PC-3 (cell line): Measurements from ENCODE around the gene TAGLN. TPM values are rescaled to one million over a fixed set of nuclear protein-coding genes. Genes with fewer than 3 reads are reported as not detected.

Source experiments
- ATAC-seq: fragments of 200-7000 bp; cut with Tn5 transposase; 2 replicates; pipeline ENCODE4 v1.9.1; 2020; ENCODE audit warnings: mild to moderate bottlenecking, moderate library complexity
- BruUV-seq: library from RNA; stranded (reverse); fragments of 400-500 nt; replicated peaks from 2 replicates; lab custom pipeline; 2021; lab: Mats Ljungman, UMichigan
- CTCF ChIA-PET: fragments of 300-600 bp; sonication (Branson Sonifier 250); formaldehyde crosslinking; loops from one replicate; lab custom pipeline; 2022; ENCODE audit warnings: antibody characterized with exemption; lab: Charles Lee
- POLR2A ChIA-PET: fragments of 300-600 bp; sonication (Branson Sonifier 250); formaldehyde crosslinking; loops from one replicate; lab custom pipeline; 2022; ENCODE audit warnings: antibody characterized with exemption; ENCODE audit not compliant: unreplicated experiment; lab: Charles Lee
- DNase-seq: peaks from one replicate; pipeline ENCODE4 v3.0.0-alpha.2; 2015
- H2AFZ ChIP-seq: fragments of 300-600 bp; sonication (generic); 2 replicates; pipeline ENCODE4 v1.6.0; 2016; ENCODE audit warnings: antibody characterized with exemption, low read length
- H3F3A ChIP-seq: fragments of 300-600 bp; sonication (generic); one replicate; pipeline ENCODE4 v1.6.0; 2017; ENCODE audit warnings: antibody characterized with exemption, low read length, control low read depth, mild to moderate bottlenecking; ENCODE audit not compliant: unreplicated experiment
- H3K27ac ChIP-seq: fragments of 300-600 bp; sonication (generic); 2 replicates; pipeline ENCODE4 v1.5.1; 2016; ENCODE audit warnings: mild to moderate bottlenecking, low read length
- H3K27me3 ChIP-seq: fragments of 300-600 bp; sonication (generic); 2 replicates; pipeline ENCODE4 v1.6.1; 2016; ENCODE audit warnings: low read length, mixed read lengths
- H3K36me3 ChIP-seq: fragments of 300-600 bp; sonication (generic); 2 replicates; pipeline ENCODE4 v1.6.1; 2016; ENCODE audit warnings: low read depth, mixed run types, low read length, mixed read lengths
- H3K4me1 ChIP-seq: fragments of 300-600 bp; sonication (generic); 2 replicates; pipeline ENCODE4 v1.5.1; 2016; ENCODE audit warnings: low read length; ENCODE audit not compliant: insufficient read depth
- H3K4me2 ChIP-seq: fragments of 300-600 bp; sonication (generic); 2 replicates; pipeline ENCODE4 v1.6.0; 2016; ENCODE audit warnings: low read length
- H3K4me3 ChIP-seq: fragments of 300-600 bp; sonication (generic); 2 replicates; pipeline ENCODE4 v1.5.1; 2016; ENCODE audit warnings: mild to moderate bottlenecking, low read length, mixed read lengths
- H3K79me2 ChIP-seq: fragments of 300-600 bp; sonication (generic); 2 replicates; pipeline ENCODE4 v1.6.1; 2017; ENCODE audit warnings: low read length, mixed read lengths
- H3K9ac ChIP-seq: fragments of 300-600 bp; sonication (generic); 2 replicates; pipeline ENCODE4 v1.6.0; 2016; ENCODE audit warnings: mild to moderate bottlenecking, low read length
- H3K9me2 ChIP-seq: fragments of 300-600 bp; sonication (generic); replicated peaks from 2 replicates; pipeline ENCODE4 v1.6.1; 2016; ENCODE audit warnings: mixed run types, low read length, mixed read lengths
- H3K9me3 ChIP-seq: fragments of 300-600 bp; sonication (generic); 2 replicates; pipeline ENCODE4 v1.6.1; 2016; ENCODE audit warnings: low read length, mixed read lengths
- H4K20me1 ChIP-seq: fragments of 300-600 bp; sonication (generic); 2 replicates; pipeline ENCODE4 v1.6.1; 2016; ENCODE audit warnings: low read length, mixed read lengths
- CTCF ChIP-seq: fragments of 300-600 bp; sonication (generic); conservative IDR thresholded peaks from 2 replicates; pipeline ENCODE4 v1.5.1; 2017; ENCODE audit warnings: antibody characterized with exemption, low read depth, mild to moderate bottlenecking, low read length
- EZH2 ChIP-seq: fragments of 300-600 bp; sonication (generic); IDR thresholded peaks from one replicate; pipeline ENCODE4 v1.6.1; 2017; ENCODE audit warnings: antibody characterized with exemption, mild to moderate bottlenecking, low read length; ENCODE audit not compliant: unreplicated experiment
- EZH2phosphoT487 ChIP-seq: fragments of 300-600 bp; sonication (generic); IDR thresholded peaks from 2 replicates; pipeline ENCODE4 v1.6.1; 2018; ENCODE audit warnings: mild to moderate bottlenecking, antibody characterized with exemption, low read length, borderline replicate concordance
- intact Hi-C: fragments of 100-400 bp; cut with micrococcal nuclease; formaldehyde crosslinking; loops from 2 replicates; pipeline ENCODE4 v1.9.0; 2023
- total RNA-seq: library from RNA; depleted of rRNA; stranded (reverse); fragments of >200 nt; gene quantifications from 2 replicates; pipeline ENCODE4 v1.2.3, GENCODE V29; 2014

Gene TAGLN
- total RNA-seq, 1 experiment from 2014 or later, result 10.3 TPM

- Histone ChIP-seq H3K79me2 (no peaks in the 10 kb centered on the region), H3K27ac (no peak overlapping the region), H3K4me1 (no peaks in the 10 kb centered on the region), H3K27me3 (no peaks in the 10 kb centered on the region), H3K4me2 (no peak overlapping the region), H2AFZ (no peak overlapping the region), H3F3A (no peaks in the 10 kb centered on the region), H3K9me2 (no peaks in the 10 kb centered on the region), H4K20me1 (no peaks in the 10 kb centered on the region), H3K36me3 (no peaks in the 10 kb centered on the region), H3K9ac (no peak overlapping the region), H3K9me3 (no peaks in the 10 kb centered on the region), H3K4me3 (no peak overlapping the region)
- no peak for TF ChIP-seq CTCF
- TF ChIP-seq EZH2, result no peak
- intact Hi-C loops, result no loop called here
- no peak for ATAC-seq
- POLR2A ChIA-PET, result no interaction called here
- DNase-seq, result no peak
- CTCF ChIA-PET, result no interaction called here
- no TSS peak for BruUV-seq
Measured at GRCh38 chr11:117191680-117192400, 7.3 kb upstream of the TAGLN start.

- Histone ChIP-seq H3K9me2 (no peaks in the 10 kb centered on the region), H2AFZ (no peak overlapping the region), H3K4me2 (no peak overlapping the region), H3K27me3 (no peaks in the 10 kb centered on the region), H3K36me3 (no peaks in the 10 kb centered on the region), H3K27ac (no peak overlapping the region), H3K4me3 (no peak overlapping the region), H3K9me3 (no peaks in the 10 kb centered on the region), H4K20me1 (no peaks in the 10 kb centered on the region), H3K4me1 (no peaks in the 10 kb centered on the region), H3F3A (no peaks in the 10 kb centered on the region), H3K79me2 (no peaks in the 10 kb centered on the region), H3K9ac (no peak overlapping the region)
- BruUV-seq, result no TSS peak
- ChIA-PET CTCF (no interaction called here), POLR2A (no interaction called here)
- DNase-seq (no peak), ATAC-seq (no peak)
- TF ChIP-seq EZH2 (no peak), CTCF (no peak), EZH2phosphoT487 (no peak)
- intact Hi-C loops, result no loop called here
Measured at GRCh38 chr11:117192401-117192875, 6.7 kb upstream of the TAGLN start.
